HG03097 (cell line): ENCODE results near the gene ZSWIM7.
"Not testable (repeated sequence)": the region's sequence is repeated elsewhere in the genome, so short reads cannot be mapped to it uniquely, and the experiment has no call there.

Experiments
- ATAC-seq: cut with Tn5 transposase; IDR thresholded peaks from one replicate; pipeline ENCODE4 v1.9.1; 2021; ENCODE audit not compliant: unreplicated experiment, low FRiP score

The ZSWIM7 gene

DNA sequence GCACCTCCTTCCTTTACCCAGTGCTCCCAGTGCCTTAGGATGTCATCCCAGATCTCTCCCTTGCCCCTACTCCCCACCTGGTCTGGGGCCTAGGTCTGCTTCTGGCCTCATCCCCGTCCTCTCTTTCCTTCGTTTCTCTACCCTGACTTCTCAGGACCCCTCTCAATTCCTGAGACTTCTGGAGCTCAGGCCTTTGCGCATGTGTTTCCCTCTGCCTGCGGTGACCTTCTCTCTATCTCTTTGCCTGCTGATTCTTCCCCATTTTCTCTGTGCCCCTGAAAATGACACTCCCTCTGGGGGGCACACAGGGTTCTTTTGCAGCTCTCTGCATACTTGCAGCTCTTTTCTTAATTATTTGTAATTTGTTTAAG, 41.0 kb downstream of the ZSWIM7 start:
- ATAC-seq, result no peak

DNA sequence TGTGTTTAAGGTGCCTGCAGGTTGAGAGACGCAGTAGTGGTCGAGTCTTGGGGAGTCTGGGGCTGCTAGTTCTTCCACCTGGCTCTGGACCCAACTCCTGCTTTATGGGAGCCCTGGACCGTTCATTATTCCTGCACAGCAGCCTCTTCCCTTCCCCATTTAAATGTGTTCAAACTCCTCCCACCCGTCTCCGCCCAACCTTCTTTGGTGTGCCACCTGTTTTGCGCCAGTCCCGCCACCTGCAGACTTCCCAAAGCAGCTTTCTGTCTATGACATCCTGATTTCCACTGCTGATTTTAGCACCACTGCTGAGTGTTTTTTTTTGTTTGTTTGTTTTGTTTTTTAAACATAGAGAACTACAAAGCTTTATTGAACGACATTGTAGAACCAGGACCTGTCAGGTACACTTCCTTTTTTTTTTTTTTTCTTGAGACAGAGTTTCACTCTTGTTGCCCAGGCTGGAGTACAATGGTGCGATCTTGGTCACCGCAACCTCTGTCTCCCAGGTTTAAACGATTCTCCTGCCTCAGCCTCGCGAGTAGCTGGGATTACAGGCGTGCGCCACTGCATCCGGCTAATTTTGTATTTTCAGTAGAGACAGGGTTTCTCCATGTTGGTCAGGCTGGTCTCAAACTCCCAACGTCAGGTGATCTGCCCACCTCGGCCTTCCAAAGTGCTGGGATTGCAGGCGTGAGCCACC, 41.7 kb downstream of the ZSWIM7 start:
- ATAC-seq, result no peak

DNA sequence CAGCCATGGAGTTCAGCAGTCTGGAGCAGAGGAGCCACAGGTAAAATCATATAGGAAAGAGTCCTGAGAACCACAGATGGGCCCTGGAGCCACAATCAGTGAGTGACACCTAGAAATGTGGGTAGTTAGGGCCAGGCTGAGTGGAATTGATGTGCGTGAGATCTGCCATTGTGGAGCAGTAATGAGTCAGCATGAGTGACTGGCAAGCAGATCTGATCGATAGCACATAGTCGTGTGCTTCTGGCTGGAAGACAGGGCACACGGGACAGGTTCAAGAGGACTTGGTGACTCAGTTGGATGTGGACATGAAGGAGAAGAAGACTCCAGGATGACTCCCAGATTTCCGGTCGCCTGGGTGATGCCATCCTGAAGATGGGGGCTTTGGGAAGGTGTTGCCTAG, 42.3 kb downstream of the ZSWIM7 start:
- ATAC-seq, result no peak

DNA sequence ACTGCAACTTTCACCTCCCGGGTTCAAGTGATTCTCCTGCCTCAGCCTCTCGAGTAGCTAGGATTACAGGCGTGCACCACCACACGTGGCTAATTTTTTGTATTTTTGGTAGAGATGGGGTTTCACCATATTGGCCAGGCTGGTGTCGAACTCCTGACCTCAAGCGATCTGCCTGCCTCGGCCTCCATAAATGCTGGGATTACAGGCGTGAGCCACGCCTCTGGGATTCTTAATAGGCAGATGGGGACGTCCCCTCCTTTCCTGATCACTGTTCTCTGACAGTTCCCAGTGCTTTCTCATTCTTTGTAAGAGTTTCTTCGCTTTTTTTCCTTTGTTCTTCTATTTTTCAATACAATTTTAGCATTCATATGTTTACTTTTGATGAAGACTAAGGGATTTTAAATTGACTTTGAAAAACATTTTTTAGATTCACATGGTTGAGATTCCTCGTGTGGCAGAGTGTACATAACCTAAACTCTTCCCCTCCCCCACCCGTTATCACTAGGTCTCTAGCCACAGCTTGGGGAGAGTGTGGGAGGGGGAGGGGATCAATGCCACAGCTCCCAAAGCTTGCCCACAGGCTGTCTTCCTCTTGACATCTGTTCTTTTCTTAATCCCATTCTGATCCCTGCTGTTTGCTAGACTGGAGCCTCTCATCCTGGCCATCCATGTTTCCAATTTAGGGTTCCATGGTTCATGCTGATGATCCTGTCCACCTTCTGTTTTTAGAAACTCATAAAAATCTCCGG, 43.5 kb downstream of the ZSWIM7 start:
- ATAC-seq, result no peak

DNA sequence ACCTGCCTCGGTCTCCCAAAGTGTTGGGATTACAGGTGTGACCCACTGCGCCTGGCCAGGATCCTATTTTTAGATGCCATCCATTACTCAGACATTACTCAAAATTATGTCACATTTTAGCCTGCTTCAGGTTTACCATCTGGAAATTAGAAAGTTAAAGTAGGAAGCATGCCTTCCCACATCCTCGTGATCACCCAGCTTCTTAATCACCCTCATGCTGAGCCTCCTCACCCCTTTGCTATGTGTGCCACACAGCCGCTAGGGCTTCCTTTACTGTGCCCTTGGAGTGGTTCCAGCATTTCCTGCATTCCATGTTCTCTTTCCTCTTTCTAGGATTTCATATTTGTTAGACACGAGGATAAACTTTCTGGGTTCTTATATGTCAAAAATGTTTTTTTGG, 45.3 kb downstream of the ZSWIM7 start:
- ATAC-seq, result no peak

DNA sequence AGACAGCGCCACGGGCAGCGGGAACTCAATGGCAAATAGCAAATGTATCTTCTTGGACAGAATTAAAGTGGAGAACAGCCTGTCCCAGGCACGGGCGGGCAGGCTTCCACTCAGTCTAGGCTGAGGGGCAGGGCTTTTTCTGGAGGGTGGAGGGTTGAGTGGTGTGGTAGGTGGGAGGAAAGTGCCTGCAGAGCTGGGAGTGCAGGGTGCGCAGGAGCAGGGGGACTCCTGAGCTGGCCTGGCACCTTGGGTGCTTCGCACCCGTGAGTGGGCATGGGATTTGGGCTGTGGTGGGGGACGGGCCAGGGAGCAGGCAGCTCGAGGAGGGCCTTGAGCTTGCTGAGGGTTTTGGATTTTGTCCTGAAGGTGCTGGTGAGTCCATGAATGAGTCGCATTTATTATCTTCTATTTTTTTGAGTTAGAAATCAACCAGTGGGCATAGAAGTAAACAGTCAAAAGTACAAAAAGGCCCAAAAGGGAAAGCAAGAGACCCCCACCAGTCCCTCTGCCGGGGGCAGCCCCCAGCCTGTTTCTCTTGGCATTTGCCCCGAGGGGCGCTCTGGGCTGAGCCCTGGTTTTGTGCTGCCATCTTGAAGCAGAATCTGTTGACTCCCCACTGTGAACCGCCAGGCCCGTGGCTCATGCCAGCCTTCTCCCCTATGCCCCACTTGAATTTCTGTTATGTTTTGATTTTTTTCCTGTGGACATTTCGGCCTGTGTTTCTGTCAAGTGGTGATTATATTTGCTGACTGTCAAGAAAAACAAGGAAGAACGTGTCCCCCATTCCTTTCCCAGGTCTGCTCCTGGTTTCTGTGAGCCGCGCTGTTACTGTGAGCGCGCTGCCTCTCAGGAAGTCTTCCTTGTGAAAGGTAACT, 46.4 kb downstream of the ZSWIM7 start:
- no peak for ATAC-seq

DNA sequence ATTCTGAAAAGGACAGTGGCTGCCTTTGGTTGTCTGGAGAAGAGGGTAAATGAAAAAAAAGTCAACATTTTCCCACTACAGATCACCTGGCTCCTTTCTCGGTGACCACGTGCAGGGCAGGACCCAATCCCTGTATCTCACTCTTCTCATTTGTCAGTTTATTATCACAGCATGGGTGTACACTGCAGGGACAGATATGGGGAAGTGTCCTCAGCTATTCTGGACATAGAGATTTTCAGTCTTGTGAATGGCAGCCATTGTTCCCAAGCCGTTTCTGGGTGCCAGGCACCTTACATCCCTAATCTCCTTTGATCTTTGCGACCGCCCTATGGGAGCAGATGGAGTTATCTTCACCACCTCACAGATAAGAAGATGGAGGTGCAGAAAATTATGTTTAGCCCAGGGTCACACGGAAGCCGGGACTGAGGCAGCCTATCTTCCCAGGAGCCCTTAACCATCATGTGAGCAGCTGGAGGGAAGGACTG, 47.4 kb downstream of the ZSWIM7 start:
- ATAC-seq, result no peak

DNA sequence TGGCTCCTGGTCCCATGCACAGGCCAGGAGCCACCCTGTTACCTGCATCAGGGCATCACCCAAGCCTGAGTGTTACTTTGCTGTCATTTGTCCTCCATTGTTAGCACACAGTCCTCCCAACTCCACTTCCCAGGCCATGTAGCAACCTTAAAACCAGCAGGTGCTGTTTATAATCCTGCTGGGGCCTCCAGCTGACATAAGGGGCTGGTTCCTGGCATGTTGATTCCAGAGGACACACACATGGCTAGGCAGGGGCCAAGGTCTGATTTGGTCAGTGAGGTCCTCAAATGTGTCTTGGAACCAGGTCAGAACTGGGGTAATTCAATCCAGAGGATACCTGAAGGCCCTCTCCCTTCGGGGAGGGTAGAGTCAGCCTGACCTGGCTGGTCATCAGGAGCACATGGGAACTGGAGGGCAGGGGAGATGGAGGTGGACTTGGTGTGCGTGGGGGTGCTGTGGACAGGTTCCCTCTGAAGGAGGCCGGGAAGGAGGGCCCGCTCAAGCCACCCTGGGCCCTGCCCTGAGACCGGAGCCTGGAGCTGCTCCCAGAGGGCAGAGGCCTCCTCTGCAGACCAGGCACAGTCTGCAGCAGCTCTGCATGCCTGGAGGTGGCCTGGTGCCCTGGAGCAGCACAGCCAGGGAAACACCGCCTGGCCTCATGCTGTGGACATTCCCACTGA, 48.0 kb downstream of the ZSWIM7 start:
- ATAC-seq, result no peak

DNA sequence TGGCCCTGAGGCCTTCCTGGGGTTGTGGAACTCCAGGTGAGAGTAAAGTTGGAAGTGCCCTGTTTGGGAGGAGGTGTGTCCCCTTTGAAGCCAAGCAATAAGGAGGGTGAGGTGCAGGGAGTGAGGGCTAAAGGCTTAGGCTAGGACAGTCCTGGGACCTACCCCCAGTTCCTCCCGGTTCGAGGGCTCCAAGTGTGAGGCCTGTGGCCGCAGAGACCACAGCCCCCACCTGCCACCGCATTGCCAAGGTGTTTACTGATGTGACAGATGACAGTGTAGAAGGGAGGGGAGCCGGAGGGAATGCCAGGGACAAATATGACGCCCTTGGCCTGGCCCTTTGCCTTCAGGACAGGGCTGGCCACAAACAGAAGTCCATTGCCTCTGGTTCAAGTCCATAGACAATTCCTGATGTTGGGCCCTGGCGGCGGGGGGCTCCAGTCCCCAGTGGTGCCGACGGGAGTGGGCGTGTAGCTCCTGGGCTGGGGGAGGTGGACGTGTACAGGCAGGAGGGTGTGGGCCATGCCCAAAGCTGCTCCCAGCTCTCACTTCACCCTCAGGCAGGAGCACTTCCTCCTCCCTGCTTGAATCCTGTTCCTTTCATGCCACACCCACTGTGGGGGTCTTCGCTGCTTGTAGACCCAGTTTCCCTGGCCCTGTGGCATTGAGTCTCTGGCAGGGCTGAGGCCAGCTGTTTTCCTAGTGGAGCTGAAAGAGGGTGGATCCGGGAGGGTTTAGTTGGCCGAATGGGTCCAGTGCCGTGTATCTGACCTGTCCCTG, 51.3 kb downstream of the ZSWIM7 start:
- ATAC-seq, result no peak

DNA sequence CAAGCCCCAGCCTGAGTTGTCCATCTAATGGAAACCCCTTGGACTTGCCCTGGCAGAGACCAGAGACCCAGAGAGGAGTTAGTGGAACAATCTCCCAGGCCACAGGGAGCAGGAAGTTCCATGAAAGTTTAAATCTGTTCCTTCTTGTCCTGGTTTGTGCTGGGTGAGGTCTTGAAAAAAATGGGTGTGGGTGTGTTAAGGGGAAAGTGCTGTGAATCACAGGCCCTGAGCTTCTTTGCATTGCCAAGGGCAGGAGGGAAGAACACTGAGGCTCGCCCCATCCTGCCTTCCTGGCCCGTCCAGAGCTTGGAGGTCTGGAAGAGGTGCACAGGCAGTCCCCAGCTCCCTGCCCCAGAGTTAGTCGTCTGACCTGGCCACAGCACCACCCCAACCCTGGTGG, 52.2 kb downstream of the ZSWIM7 start:
- no peak for ATAC-seq

DNA sequence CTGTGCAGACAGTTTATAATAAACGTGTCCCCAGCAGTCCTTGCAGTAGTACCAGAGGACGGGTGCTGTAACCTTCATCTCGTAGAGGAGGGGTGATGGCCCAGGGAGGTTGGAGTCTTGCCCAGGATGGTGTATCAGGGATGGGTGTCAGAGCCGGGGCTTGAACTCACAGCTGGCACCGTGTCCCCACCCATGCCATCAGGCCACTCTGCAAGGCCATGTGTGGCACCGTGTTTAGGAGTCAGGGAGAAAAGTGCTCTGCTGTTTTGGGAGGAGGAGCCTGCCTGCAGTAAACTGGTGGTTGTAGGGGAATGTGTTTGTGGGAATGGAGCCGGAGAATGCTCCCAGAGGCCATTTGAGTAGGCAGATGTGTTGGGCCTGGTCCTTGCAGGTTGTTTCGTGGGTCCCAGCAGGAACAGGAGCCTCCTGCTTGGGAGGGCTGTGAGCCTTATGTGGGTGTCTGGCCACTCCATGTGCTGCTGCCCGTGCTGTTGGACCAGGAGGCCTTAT, 52.8 kb downstream of the ZSWIM7 start:
- no peak for ATAC-seq

DNA sequence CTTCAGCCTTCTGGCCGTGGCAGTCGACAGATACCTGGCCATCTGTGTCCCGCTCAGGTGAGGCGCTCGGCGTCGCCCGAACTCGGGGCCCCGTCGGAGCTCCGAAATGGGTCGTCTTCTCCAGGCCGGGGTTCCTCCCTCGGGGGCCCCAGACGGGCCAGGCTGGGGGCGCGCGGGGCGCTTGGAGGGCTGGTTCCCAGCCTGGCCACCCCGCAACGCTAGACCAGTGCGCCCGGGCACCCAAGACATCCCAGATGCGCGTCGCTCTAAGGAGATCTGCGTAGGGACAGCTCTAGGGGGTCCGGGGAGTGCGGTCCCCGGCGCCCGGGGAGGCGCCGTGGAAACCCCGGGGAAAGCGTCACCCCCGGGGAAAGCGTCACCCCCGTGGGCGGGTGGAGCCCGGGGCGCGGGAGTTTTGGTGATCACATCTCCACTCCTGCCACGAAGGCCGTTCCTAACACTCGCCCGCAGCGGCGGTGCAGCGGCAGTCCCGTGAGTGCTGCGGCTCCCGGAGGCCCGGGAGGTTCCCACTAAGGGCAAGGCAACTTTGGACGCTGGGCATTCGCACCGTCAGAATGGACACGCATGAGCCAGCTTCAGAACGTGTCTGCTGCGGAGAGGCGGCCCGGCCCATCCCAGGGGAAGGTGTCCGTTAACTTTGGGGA, 53.8 kb downstream of the ZSWIM7 start:
- ATAC-seq, result no peak

DNA sequence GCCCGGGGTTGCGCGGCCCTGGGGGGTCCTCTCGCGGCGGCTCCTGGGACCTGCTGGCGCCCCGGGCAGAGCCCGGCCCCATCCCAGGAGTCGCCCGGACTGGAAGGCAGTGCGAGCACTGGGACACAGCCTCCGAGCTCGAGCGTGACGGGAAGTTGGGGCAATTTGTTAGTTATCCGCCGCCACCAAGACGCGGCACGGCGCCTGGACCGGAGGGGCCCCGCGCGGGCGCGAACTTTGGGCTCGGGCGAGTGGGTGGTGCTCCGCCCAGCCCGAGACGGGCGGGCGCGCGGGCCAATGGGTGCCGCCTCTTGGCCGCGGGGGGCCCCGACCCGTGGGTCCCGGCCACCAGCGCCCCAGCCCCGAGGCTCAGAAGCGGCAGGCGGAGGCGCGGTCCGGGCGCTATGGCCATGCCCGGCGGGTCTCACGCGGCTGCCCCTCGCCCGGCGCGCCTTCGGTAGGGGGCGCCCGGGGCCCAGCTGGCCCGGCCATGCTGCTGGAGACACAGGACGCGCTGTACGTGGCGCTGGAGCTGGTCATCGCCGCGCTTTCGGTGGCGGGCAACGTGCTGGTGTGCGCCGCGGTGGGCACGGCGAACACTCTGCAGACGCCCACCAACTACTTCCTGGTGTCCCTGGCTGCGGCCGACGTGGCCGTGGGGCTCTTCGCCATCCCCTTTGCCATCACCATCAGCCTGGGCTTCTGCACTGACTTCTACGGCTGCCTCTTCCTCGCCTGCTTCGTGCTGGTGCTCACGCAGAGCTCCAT, 54.6 kb downstream of the ZSWIM7 start, which contains the start of gene ADORA2B:
Gene ADORA2B (plus strand): TSS at position 372 of the 768 bp plus-strand sequence. CDS start 119 bp downstream, at position 491.
- ATAC-seq, result no peak

DNA sequence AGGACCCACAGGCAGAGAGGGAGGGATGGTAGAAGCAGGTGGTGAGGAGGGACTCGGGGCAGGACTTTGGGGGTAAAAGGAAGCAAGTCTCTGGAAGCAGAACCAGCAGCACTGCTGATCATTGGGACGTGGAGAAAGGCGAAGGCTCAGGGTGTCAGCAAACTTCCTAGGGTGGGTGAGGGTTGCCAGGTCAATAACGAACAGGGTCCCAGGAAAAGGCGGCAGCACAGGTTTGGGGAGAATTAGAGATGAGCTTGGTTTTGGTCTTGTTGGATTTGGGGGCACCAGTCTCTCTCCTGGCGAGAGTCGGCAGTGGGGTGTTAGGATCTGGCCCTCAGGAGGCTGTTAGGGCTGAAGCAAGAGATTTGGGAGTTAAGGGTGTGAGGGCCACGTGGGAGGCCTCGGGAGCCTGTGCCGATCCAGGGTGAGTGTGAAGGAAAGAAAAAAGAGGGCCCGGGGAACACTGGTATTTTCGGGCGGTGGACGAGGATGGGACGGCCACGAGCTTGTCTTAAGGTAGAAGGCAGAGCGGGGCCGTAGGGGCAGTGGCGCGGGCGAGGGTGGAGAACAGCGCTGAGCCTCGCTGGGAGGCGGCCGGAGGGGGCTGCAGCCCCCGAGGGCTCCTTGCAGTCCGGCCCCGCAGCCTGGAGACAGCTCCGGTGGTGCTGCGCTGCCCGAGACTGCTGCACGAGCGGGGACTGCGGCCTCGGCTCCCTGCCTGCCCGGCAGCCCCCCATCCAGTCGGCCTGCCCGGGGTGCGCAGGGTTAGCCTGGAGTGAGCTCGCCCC, 55.3 kb downstream of the ZSWIM7 start:
- no peak for ATAC-seq

DNA sequence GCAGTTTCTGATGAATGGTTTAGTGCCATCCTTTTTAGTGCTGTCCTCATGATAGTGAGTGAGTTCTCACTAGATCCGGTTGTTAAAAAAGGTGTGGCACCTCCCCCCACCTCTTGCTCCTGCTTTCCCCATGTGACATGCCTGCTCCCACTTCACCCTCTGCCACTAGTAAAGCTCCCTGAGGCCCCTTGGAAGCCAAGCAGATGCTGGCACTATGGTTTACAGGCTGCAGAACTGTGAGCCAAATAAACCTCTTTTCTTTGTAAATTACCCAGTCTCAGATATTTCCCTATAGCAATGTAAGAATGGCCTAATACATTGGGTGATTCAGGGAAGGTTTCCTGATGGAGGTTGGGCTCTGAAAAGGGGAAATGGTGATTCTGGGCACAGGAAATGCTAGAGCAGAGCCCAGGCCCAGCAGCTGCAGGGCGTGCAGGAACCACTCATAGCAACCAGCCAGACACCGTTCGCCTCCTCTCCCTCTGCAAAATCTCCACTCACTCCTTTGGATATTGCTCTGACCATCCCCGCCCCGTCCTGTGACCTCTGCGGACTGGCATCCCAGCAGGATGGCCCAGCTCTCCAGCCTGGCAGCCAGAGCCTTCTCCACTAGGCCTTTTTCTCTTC, 57.2 kb downstream of the ZSWIM7 start:
- no peak for ATAC-seq

DNA sequence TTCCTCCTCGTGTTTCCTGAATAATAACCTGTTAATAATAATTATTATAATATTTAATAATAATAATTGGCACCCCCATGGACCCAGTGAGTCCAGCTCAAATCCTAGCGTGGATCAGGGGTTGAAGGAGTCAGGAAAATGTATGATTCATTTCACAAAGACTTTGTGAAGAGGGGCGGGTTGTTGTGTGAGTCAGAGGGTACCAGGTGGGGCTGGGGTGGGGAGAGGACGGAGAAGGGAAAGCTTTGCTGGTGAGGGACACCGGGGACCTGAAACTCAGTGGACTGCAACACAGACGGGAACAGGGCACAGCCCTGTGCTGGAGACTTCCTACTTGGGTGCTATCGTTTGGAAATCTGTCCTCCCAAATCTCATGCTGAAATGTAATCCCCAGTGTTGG, 57.7 kb downstream of the ZSWIM7 start:
- no peak for ATAC-seq

DNA sequence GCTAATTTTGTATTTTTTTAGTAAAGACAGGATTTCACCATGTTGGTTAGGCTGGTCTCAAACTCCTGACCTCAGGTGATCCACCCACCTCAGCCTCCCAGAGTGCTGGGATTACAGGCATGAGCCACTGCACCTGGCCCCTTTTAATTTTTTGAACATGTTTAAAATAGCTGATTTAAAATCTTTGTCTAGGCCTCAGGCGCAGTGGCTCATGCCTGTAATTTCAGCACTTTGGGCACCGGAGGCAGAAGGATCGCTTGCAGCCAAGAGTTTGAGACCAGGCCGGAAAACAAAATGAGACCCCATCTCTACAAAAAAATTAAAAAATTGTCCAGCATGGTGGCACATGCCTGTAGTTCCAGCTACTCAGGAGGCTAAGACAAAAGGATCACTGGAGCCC, 63.0 kb downstream of the ZSWIM7 start:
- ATAC-seq, result not testable (repeated sequence)
